ENCODE data around the gene STXBP1. TPM values are rescaled to one million over a fixed set of nuclear protein-coding genes. Genes with fewer than 3 reads are reported as not detected.
A peak's percentile ranks its signal among the peaks of the same experiment; 100 is the strongest.

STXBP1 gene
- total RNA-seq, 1 donor, result 19.9 TPM

DNA sequence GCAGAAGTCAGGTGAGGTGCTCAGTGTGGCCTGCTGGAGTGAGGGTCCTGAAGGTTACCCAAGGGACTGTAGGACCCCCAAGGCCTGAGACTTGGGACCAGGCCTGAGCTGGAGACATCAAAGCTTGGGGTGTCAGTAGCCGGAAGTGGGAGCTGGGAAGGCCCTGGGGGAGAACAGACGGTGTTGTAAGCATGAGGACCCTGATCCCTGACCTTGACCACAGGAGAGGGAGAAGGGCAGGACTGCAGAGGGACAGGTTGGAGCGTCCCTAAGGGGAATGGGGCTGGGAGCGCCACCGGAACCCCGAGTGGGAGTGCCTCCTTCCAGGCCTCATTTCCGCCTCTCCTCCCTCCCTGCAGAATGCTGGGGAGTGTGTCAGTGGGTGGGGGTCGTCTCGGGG lies 104.3 kb downstream of the STXBP1 start:
- TF ChIP-seq, protein P1, sequence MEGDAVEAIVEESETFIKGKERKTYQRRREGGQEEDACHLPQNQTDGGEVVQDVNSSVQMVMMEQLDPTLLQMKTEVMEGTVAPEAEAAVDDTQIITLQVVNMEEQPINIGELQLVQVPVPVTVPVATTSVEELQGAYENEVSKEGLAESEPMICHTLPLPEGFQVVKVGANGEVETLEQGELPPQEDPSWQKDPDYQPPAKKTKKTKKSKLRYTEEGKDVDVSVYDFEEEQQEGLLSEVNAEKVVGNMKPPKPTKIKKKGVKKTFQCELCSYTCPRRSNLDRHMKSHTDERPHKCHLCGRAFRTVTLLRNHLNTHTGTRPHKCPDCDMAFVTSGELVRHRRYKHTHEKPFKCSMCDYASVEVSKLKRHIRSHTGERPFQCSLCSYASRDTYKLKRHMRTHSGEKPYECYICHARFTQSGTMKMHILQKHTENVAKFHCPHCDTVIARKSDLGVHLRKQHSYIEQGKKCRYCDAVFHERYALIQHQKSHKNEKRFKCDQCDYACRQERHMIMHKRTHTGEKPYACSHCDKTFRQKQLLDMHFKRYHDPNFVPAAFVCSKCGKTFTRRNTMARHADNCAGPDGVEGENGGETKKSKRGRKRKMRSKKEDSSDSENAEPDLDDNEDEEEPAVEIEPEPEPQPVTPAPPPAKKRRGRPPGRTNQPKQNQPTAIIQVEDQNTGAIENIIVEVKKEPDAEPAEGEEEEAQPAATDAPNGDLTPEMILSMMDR (IDR thresholded peaks at IDR 0.05; ENCODE audit: insufficient read depth, low read depth, low read length), result no peak
- no peak for DNase-seq (ENCODE audit: low read depth)
- peak overlapping the region; percentile 71 for H3K4me3 ChIP-seq (ENCODE audit: low read depth, low read length)

DNA sequence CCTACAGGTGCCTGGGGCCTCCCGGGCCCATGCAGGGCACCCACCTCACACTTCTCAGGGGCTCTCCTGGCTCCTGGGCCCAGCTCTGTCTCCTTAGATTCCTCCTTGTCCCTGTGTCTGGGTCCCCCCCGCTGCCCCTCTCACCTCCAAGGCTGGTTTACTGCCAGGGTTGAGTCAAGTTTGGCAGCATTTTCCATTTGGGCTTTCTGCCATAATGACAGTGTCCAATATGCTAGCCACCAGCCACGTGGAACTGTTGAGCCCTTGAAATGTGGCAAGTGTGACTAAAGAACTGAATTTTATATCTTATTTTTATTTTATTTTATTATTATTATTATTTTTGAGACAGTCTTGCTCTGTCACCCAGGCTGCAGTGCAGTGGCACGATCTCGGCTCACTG lies 105.7 kb downstream of the STXBP1 start:
- TF ChIP-seq, protein P1 (IDR thresholded peaks at IDR 0.05; ENCODE audit: insufficient read depth, low read depth, low read length), result no peak
- DNase-seq (ENCODE audit: low read depth), result no peak
- no peak overlapping the region for H3K4me3 ChIP-seq (ENCODE audit: low read depth, low read length)

DNA sequence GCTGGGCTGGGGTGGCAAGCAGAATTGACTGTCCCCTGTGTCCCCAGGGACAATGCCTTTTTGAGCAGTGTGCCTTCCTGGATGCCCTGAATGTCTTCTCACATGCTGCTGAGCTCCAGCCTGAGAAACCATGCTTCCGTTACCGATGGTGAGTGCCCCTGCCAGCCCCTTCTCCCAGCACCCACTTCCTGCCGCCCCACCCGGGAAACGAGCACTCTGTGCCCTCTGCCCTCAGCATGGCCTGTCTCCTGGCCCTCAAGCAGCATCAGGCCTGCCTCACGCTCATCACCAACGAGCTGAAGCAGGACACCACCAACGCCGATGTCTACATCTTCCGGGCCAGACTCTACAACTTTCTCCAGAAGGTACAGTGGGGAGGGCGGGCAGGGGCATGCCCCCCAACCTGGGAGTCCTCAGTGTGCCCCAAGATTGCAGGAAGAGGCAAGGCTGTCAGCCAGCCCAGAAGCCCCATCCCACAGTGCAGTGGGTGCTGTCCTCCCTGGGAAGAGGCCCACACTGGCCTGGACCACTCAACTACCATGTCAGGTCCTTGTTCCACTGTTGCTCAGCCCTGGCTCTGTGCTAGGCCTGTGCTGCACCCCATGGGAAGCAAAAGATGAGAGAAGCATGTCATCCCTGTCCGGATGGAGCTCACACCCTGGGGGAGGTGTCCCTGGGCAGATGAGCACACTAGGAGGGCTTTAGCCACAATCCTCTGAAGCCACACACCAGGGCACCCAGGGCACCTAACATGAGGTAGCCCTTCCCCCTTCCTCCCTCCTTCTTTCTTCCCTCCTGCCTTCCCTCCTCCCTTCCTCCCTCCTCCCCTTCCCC lies 108.2 kb downstream of the STXBP1 start:
- no peak overlapping the region for H3K4me3 ChIP-seq (ENCODE audit: low read depth, low read length)

DNA sequence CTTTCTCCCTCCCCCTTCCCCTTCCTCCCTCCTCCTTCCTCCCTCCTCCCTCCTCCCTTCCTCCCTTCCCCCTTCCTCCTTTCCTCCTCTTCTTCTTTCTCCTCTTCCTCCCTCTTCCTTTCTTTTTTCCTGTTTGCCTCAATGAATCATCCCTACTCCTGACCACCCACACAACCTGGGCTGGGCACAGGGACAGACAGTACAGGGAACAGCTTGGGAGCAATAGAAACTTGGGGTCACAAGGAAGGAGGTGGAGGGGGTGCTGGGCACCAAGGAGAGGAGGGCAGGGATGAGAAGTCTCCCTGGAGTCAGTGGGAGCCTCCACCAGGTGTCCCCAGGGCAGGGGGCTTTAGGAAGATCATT lies 108.8 kb downstream of the STXBP1 start:
- H3K4me3 ChIP-seq (ENCODE audit: low read depth, low read length), result no peak overlapping the region
- TF ChIP-seq, protein P1 (IDR thresholded peaks at IDR 0.05; ENCODE audit: insufficient read depth, low read depth, low read length), result no peak
- DNase-seq (ENCODE audit: low read depth), result no peak

More for the DNA sequence above, 108.2 kb downstream of the STXBP1 start:
- TF ChIP-seq, protein P1 (IDR thresholded peaks at IDR 0.05; ENCODE audit: insufficient read depth, low read depth, low read length), result no peak
- DNase-seq (ENCODE audit: low read depth), result no peak

DNA sequence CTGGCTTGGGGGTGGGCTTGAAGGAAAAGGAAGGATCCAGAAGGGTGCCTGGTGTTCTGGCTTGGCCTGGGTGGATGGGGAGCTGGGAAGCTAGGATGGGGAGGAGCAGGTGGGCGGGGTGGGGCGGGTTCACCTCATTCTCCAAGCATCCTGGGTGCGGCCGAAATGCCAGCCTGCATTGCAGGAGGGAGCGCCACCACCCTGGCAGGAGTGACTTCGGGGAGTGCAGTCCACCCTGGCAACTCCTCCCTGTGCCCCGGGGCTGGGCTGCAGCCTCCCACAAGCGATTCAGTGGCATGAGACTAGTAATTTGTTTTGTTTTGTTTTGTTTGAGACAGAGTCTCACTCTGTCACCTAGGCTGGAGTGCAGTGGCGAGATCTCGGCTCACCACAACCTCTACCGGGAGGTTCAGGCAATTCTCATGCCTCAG lies 109.3 kb downstream of the STXBP1 start:
- TF ChIP-seq, protein P1 (IDR thresholded peaks at IDR 0.05; ENCODE audit: insufficient read depth, low read depth, low read length), result no peak
- DNase-seq (ENCODE audit: low read depth), result no peak

DNA sequence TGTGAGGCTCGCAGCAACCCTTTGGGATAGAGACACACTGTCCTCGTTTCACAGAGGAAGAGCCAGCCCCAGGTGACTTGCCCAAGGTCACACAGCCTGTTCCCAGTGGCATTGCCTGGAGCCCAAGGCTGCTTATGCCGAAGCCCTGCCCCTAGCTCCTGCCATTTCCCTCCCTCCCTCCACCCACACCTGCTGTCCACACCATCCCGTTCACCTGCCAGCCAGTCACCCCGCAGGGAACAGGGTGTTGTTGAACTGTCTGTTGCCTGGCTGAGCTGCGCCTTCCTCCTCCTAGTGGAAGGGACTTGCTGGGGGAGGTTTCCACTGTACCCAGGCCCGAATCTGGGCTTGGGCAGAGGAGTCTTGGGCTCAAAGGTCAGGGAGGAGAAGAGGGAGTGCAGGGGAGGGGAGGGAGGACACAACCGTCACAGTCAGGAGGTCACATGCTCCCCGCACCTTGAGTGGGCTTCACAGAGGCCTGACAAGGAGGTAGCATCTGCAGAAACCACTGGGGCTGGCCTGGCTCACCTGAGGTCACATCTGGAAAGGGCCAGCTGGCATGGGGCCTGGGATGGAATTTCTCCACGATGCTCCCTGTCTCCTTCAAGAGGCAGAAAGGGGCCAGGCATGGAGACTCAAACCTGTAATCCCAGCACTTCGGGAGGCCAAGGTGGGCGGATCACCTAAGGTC lies 110.1 kb downstream of the STXBP1 start:
- no peak for DNase-seq (ENCODE audit: low read depth)
- TF ChIP-seq, protein P1 (IDR thresholded peaks at IDR 0.05; ENCODE audit: insufficient read depth, low read depth, low read length), result no peak
- no peak overlapping the region for H3K4me3 ChIP-seq (ENCODE audit: low read depth, low read length)

More for the DNA sequence above, 109.3 kb downstream of the STXBP1 start:
- H3K4me3 ChIP-seq (ENCODE audit: low read depth, low read length), result no peak overlapping the region

Data from fibroblast of villous mesenchyme (primary cell).